Measurements from ENCODE around the gene CREM.

Gene CREM

GRCh38 chr10:35135861-35136260 lies 9.2 kb downstream of the CREM start:
- no peak for DNase-seq (ENCODE audit: low spot score)

GRCh38 chr10:35136263-35136815 lies 9.7 kb downstream of the CREM start:
- no peak for DNase-seq (ENCODE audit: low spot score)

GRCh38 chr10:35140126-35140525 lies 13.5 kb downstream of the CREM start:
- DNase-seq (ENCODE audit: low spot score), result no peak

GRCh38 chr10:35140727-35141126 lies 14.1 kb downstream of the CREM start:
- DNase-seq (ENCODE audit: low spot score), result no peak

- DNase-seq (ENCODE audit: low spot score), result no peak
Measured at GRCh38 chr10:35150308-35150707, 23.7 kb downstream of the CREM start.

- no peak for DNase-seq (ENCODE audit: low spot score)
Measured at GRCh38 chr10:35152992-35153391, 26.3 kb downstream of the CREM start.

GRCh38 chr10:35153716-35154115 lies 27.1 kb downstream of the CREM start:
- DNase-seq (ENCODE audit: low spot score), result no peak

- DNase-seq (ENCODE audit: low spot score), result no peak
Measured at GRCh38 chr10:35160743-35161142, 34.1 kb downstream of the CREM start.

- no peak for DNase-seq (ENCODE audit: low spot score)
Measured at GRCh38 chr10:35161906-35162305, 35.3 kb downstream of the CREM start.

- no peak for DNase-seq (ENCODE audit: low spot score)
Measured at GRCh38 chr10:35165136-35165535, 38.5 kb downstream of the CREM start.

- DNase-seq (ENCODE audit: low spot score), result no peak
Measured at GRCh38 chr10:35165811-35166210, 39.2 kb downstream of the CREM start.

GRCh38 chr10:35166607-35167006 lies 40.0 kb downstream of the CREM start:
- DNase-seq (ENCODE audit: low spot score), result no peak

- DNase-seq (ENCODE audit: low spot score), result no peak
Measured at GRCh38 chr10:35167342-35167741, 40.7 kb downstream of the CREM start.

- no peak for DNase-seq (ENCODE audit: low spot score)
Measured at GRCh38 chr10:35172146-35172545, 45.5 kb downstream of the CREM start.

GRCh38 chr10:35172574-35172973 lies 45.9 kb downstream of the CREM start:
- DNase-seq (ENCODE audit: low spot score), result no peak

GRCh38 chr10:35178331-35178730 lies 51.7 kb downstream of the CREM start:
- no peak for DNase-seq (ENCODE audit: low spot score)

GRCh38 chr10:35182631-35183510 lies 56.2 kb downstream of the CREM start:
- DNase-seq (ENCODE audit: low spot score), result no peak

GRCh38 chr10:35184527-35185171 lies 58.0 kb downstream of the CREM start:
- no peak for DNase-seq (ENCODE audit: low spot score)

GRCh38 chr10:35185260-35186034 lies 58.8 kb downstream of the CREM start:
- no peak for DNase-seq (ENCODE audit: low spot score)

- DNase-seq (ENCODE audit: low spot score), result no peak
Measured at GRCh38 chr10:35188954-35189353, 62.3 kb downstream of the CREM start.

GRCh38 chr10:35191523-35191922 lies 64.9 kb downstream of the CREM start:
- DNase-seq (ENCODE audit: low spot score), result no peak

GRCh38 chr10:35192645-35193249 lies 66.1 kb downstream of the CREM start:
- DNase-seq (ENCODE audit: low spot score), result no peak

Measured in kidney tubule cell (primary cell).